HEK293T (cell line): Measurements from ENCODE around the gene RNF2.

ENCODE experiments used
- BHLHE40 ChIP-seq: fragments of 450-650 bp; IDR thresholded peaks from 2 replicates; pipeline ENCODE4 v1.6.1; 2016; ENCODE audit warnings: mild to moderate bottlenecking, moderate library complexity, borderline replicate concordance
- CTBP1 ChIP-seq: fragments of 450-650 bp; IDR thresholded peaks from 2 replicates; pipeline ENCODE4 v1.6.1; 2016; ENCODE audit warnings: borderline replicate concordance
- ELF4 ChIP-seq: fragments of 450-650 bp; IDR thresholded peaks from 2 replicates; pipeline ENCODE4 v1.6.1; 2017; ENCODE audit warnings: antibody characterized with exemption
- FOXA1 ChIP-seq: fragments of 450-650 bp; IDR thresholded peaks from 2 replicates; pipeline ENCODE4 v1.6.1; 2016; ENCODE audit warnings: mild to moderate bottlenecking
- FOXM1 ChIP-seq: fragments of 450-650 bp; IDR thresholded peaks from 2 replicates; pipeline ENCODE4 v1.6.1; 2017; ENCODE audit warnings: mild to moderate bottlenecking, borderline replicate concordance
- L3MBTL2 ChIP-seq: fragments of 450-650 bp; conservative IDR thresholded peaks from 2 replicates; pipeline ENCODE4 v1.6.1; 2016; ENCODE audit warnings: mild to moderate bottlenecking
- NFRKB ChIP-seq: fragments of 450-650 bp; IDR thresholded peaks from 2 replicates; pipeline ENCODE4 v1.6.1; 2016; ENCODE audit warnings: mild to moderate bottlenecking, moderate library complexity
- SP1 ChIP-seq: fragments of 450-650 bp; IDR thresholded peaks from 2 replicates; pipeline ENCODE4 v1.6.1; 2017
- SUZ12 ChIP-seq: fragments of 450-650 bp; IDR thresholded peaks from 2 replicates; pipeline ENCODE4 v1.6.1; 2016; ENCODE audit warnings: mild to moderate bottlenecking
- TARDBP ChIP-seq: fragments of 450-650 bp; IDR thresholded peaks from 2 replicates; pipeline ENCODE4 v1.6.1; 2016

DNA sequence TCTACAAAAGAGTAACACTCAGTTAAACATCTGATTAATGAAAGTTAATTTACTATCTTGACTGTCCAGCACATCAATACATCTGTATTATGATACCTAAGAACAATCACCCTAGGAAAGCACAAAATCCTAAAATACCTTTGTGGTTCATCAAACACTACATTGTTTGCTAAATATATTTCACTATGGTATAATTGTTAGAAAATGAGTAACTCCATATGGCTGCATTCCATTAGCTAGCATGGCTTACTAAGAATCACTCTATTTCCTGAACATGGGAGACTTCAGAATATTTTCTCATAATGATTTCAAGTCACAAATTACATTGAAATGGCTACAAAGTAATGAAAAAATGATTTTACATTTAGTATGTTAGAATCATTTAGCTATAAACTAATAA, 98.9 kb downstream of the RNF2 start:
- TF ChIP-seq ELF4 (no peak), BHLHE40 (no peak), FOXA1 (no peak), TARDBP (no peak), NFRKB (no peak), SP1 (no peak), L3MBTL2 (no peak), SUZ12 (no peak), CTBP1 (no peak), FOXM1 (no peak)
